Neuronal stem cell (in vitro differentiated cells): ENCODE data around the gene MAFG.

Experiments
- DNase-seq: peaks from one replicate; pipeline ENCODE4 v3.0.0-alpha.2; 2013; ENCODE audit warnings: low spot score
- H2AFZ ChIP-seq: one replicate; pipeline ENCODE4 v1.6.1; 2013; ENCODE audit warnings: mild to moderate bottlenecking, low read length, inconsistent platforms
- H2AK5ac ChIP-seq: 2 replicates; pipeline ENCODE4 v1.6.1; 2013; ENCODE audit warnings: low read depth, mild to moderate bottlenecking, inconsistent platforms, low read length, moderate library complexity, mixed read lengths
- H2BK120ac ChIP-seq: 2 replicates; pipeline ENCODE4 v1.6.1; 2013; ENCODE audit warnings: low read depth, mild to moderate bottlenecking, inconsistent platforms, low read length, moderate library complexity, mixed read lengths
- H2BK12ac ChIP-seq: one replicate; pipeline ENCODE4 v1.6.1; 2013; ENCODE audit warnings: low read length, inconsistent platforms
- H2BK15ac ChIP-seq: 2 replicates; pipeline ENCODE4 v1.6.1; 2013; ENCODE audit warnings: mild to moderate bottlenecking, low read length, inconsistent platforms, mixed read lengths
- H2BK5ac ChIP-seq: one replicate; pipeline ENCODE4 v1.6.1; 2013; ENCODE audit warnings: inconsistent platforms, mild to moderate bottlenecking, low read length, moderate library complexity
- H3K14ac ChIP-seq: one replicate; pipeline ENCODE4 v1.6.1; 2013; ENCODE audit warnings: low read length, inconsistent platforms
- H3K18ac ChIP-seq: 2 replicates; pipeline ENCODE4 v1.6.1; 2013; ENCODE audit warnings: low read length, inconsistent platforms
- H3K23ac ChIP-seq: 2 replicates; pipeline ENCODE4 v1.6.1; 2013; ENCODE audit warnings: low read depth, mild to moderate bottlenecking, mixed read lengths, low read length, inconsistent platforms; ENCODE audit not compliant: poor library complexity
- H3K27ac ChIP-seq: replicated peaks from 3 replicates; pipeline ENCODE4 v1.5.1; 2013; ENCODE audit warnings: low read length, inconsistent platforms
- H3K27me3 ChIP-seq, 3 experiments: 2 replicates each; pipeline ENCODE4 v1.6.1; 2013; ENCODE audit warnings: low read length in 3 of 3, mild to moderate bottlenecking in 2 of 3, inconsistent platforms in 1 of 3, low read depth in 1 of 3, mixed read lengths in 1 of 3, moderate library complexity in 1 of 3; ENCODE audit not compliant: control insufficient read depth in 3 of 3, insufficient read depth in 3 of 3
- H3K36me3 ChIP-seq, 2 donors: replicated peaks in 1 of 2; 2 replicates each; pipeline ENCODE4 v1.6.1; 2013; ENCODE audit warnings: low read length in 2 of 2; ENCODE audit not compliant: control insufficient read depth in 2 of 2, insufficient read depth in 2 of 2
- H3K4ac ChIP-seq: 2 replicates; pipeline ENCODE4 v1.6.1; 2013; ENCODE audit warnings: inconsistent platforms, mild to moderate bottlenecking, low read length, moderate library complexity
- H3K4me1 ChIP-seq, 2 donors: 1 replicate in 1 of 2; 2 replicates in 1 of 2; pipeline ENCODE4 v1.6.1; 2013; ENCODE audit warnings: low read length in 2 of 2, low read depth in 1 of 2; ENCODE audit not compliant: control insufficient read depth in 2 of 2, insufficient read depth in 1 of 2
- H3K4me2 ChIP-seq: one replicate; pipeline ENCODE4 v1.6.1; 2013; ENCODE audit warnings: mild to moderate bottlenecking, low read length, inconsistent platforms; ENCODE audit not compliant: insufficient read depth, poor library complexity, severe bottlenecking
- H3K4me3 ChIP-seq, 2 donors: 2 replicates each; pipeline ENCODE4 v1.5.1; 2013; ENCODE audit warnings: low read length in 2 of 2, mild to moderate bottlenecking in 2 of 2, inconsistent platforms in 1 of 2, moderate library complexity in 1 of 2
- H3K79me1 ChIP-seq: one replicate; pipeline ENCODE4 v1.6.1; 2013; ENCODE audit warnings: low read depth, mild to moderate bottlenecking, inconsistent platforms, low read length, moderate library complexity
- H3K9ac ChIP-seq: one replicate; pipeline ENCODE4 v1.6.1; 2013; ENCODE audit warnings: mild to moderate bottlenecking, low read depth, low read length, inconsistent platforms; ENCODE audit not compliant: poor library complexity
- H3K9me3 ChIP-seq, 2 donors: replicated peaks in 1 of 2; 2 replicates each; pipeline versions ENCODE3 to v1.6.1; 2013; ENCODE audit warnings: low read length in 2 of 2, mild to moderate bottlenecking in 2 of 2, inconsistent platforms in 1 of 2, low read depth in 1 of 2, mixed read lengths in 1 of 2, moderate library complexity in 1 of 2; ENCODE audit not compliant: control insufficient read depth in 2 of 2, insufficient read depth in 1 of 2
- H4K8ac ChIP-seq: one replicate; pipeline ENCODE4 v1.6.1; 2013; ENCODE audit warnings: low read depth, mild to moderate bottlenecking, inconsistent platforms, low read length, moderate library complexity
- H4K91ac ChIP-seq: one replicate; pipeline ENCODE4 v1.6.1; 2013; ENCODE audit warnings: low read length, low read depth, mild to moderate bottlenecking, inconsistent platforms; ENCODE audit not compliant: poor library complexity
- WGBS, 2 donors: extraction: QIAGEN DNeasy Blood & Tissue Kit; methylation state at CpG; one replicate each; pipeline ENCODE4 v1.1.7; 2013; ENCODE audit warnings: missing lambda C conversion rate in 2 of 2, mixed read lengths in 1 of 2; ENCODE audit not compliant: insufficient read length in 2 of 2, insufficient replicate concordance in 1 of 2; ENCODE audit errors: extremely low coverage in 2 of 2; 5-methylcytosine and 5-hydroxymethylcytosine counted together

The MAFG gene

GRCh38 chr17:81926451-81927151 lies 934 bp downstream of the MAFG start:
- peaks cover 11 to 14% of the 10 kb centered on the region in 2 donors for H3K36me3 ChIP-seq
- peak overlapping the region; percentile 61 for H3K27ac ChIP-seq

GRCh38 chr17:81925860-81926450 lies 1.6 kb downstream of the MAFG start:
- Histone ChIP-seq H2BK120ac (no peak overlapping the region), H2AFZ (no peak overlapping the region), H3K27me3 (peaks cover 0 to 10% (median 0%) of the 10 kb centered on the region in 3 experiments), H3K4ac (no peak overlapping the region), H3K18ac (peak overlapping the region; percentile 5), H2BK5ac (peak overlapping the region; percentile 66), H2AK5ac (no peak overlapping the region), H4K91ac (no peak overlapping the region), H2BK12ac (no peak overlapping the region), H3K23ac (peak overlapping the region; percentile 11), H3K36me3 (peaks cover 11 to 20% of the 10 kb centered on the region in 2 donors), H3K79me1 (peaks cover 51% of the 10 kb centered on the region), H3K9me3 (peaks cover 0 to 3% of the 10 kb centered on the region in 2 donors), H3K14ac (no peak overlapping the region), H3K4me1 (peaks cover 22 to 35% of the 10 kb centered on the region in 2 donors), H4K8ac (no peak overlapping the region), H3K4me2 (peak overlapping the region; percentile 86), H3K9ac (peak overlapping the region; percentile 81), H3K27ac (peak overlapping the region; percentile 61), H2BK15ac (peak overlapping the region; percentile 2), H3K4me3 (peak overlapping the region; percentile 74 to 95)
- DNase-seq, result no peak
- no CpG with 5 or more reads among the region's 10 CpGs for WGBS, 2 donors

More at GRCh38 chr17:81926451-81927151, 934 bp downstream of the MAFG start:
- Histone ChIP-seq H3K4me1 (peaks cover 22 to 35% of the 10 kb centered on the region in 2 donors), H3K27me3 (peaks cover 0 to 10% (median 0%) of the 10 kb centered on the region in 3 experiments), H4K91ac (no peak overlapping the region), H3K18ac (peak overlapping the region; percentile 27), H3K9me3 (peaks cover 0 to 3% of the 10 kb centered on the region in 2 donors), H3K4me3 (peak overlapping the region; percentile 74 to 95), H2BK120ac (no peak overlapping the region), H2AFZ (peak overlapping the region; percentile 56), H3K14ac (no peak overlapping the region), H4K8ac (no peak overlapping the region), H3K79me1 (peaks cover 48% of the 10 kb centered on the region), H3K23ac (peak overlapping the region; percentile 73), H2BK5ac (peak overlapping the region; percentile 66), H2AK5ac (peak overlapping the region; percentile 46), H3K4me2 (peak overlapping the region; percentile 86), H3K4ac (no peak overlapping the region), H3K9ac (peak overlapping the region; percentile 81), H2BK12ac (no peak overlapping the region), H2BK15ac (peak overlapping the region; percentile 2)
- WGBS, 2 donors, result no CpG with 5 or more reads among the region's 46 CpGs
- no peak for DNase-seq

- peak overlapping the region; percentile 20 for H3K23ac ChIP-seq
- H3K4me2 ChIP-seq, result no peak overlapping the region
- H3K79me1 ChIP-seq, result peaks cover 57% of the 10 kb centered on the region
- H4K91ac ChIP-seq, result no peak overlapping the region
- H3K9ac ChIP-seq, result peak overlapping the region; percentile 60
- H2AFZ ChIP-seq, result no peak overlapping the region
- no peak overlapping the region for H3K14ac ChIP-seq
- H2BK12ac ChIP-seq, result peak overlapping the region; percentile 84
- H3K4ac ChIP-seq, result no peak overlapping the region
- peaks cover 0 to 10% (median 0%) of the 10 kb centered on the region in 3 experiments for H3K27me3 ChIP-seq
- H2BK5ac ChIP-seq, result peak overlapping the region; percentile 82
- H2AK5ac ChIP-seq, result peak overlapping the region; percentile 11
- H3K4me3 ChIP-seq, result no peak overlapping the region
- peak overlapping the region; percentile 61 for H2BK120ac ChIP-seq
- H2BK15ac ChIP-seq, result peak overlapping the region; percentile 24
- peaks cover 17 to 28% of the 10 kb centered on the region in 2 donors for H3K36me3 ChIP-seq
- peaks cover 22 to 35% of the 10 kb centered on the region in 2 donors for H3K4me1 ChIP-seq
- WGBS, 2 donors, result no CpG with 5 or more reads among the region's 21 CpGs
- peak overlapping the region; percentile 13 for H3K18ac ChIP-seq
- peak overlapping the region; percentile 28 for H3K27ac ChIP-seq
- H3K9me3 ChIP-seq, result peaks cover 0 to 3% of the 10 kb centered on the region in 2 donors
- H4K8ac ChIP-seq, result no peak overlapping the region
- no peak for DNase-seq
Observed at GRCh38 chr17:81924557-81925532, 2.7 kb downstream of the MAFG start.
